Liver (tissue), 9 donors: ENCODE results near the gene PRIMA1. TPM values are rescaled to one million over a fixed set of nuclear protein-coding genes. Genes with fewer than 3 reads are reported as not detected.

Experiments used
- DNase-seq: peaks from one replicate; pipeline ENCODE4 v3.0.0-alpha.2; 2017; ENCODE audit warnings: low spot score
- H3K27ac ChIP-seq, 2 donors: one replicate each; pipeline ENCODE4 v1.7.0; 2013; ENCODE audit warnings: inconsistent platforms in 2 of 2, low read length in 2 of 2, control low read depth in 1 of 2, low read depth in 1 of 2, mild to moderate bottlenecking in 1 of 2
- H3K27me3 ChIP-seq, 4 donors: one replicate each; pipeline versions ENCODE4 v1.6.1 to v1.7.0; 2013; ENCODE audit warnings: low read length in 3 of 4, inconsistent platforms in 1 of 4, mild to moderate bottlenecking in 1 of 4, moderate library complexity in 1 of 4; ENCODE audit not compliant: control insufficient read depth in 4 of 4, insufficient read depth in 4 of 4
- H3K36me3 ChIP-seq, 4 donors: one replicate each; pipeline versions ENCODE4 v1.6.1 to v1.7.0; 2013; ENCODE audit warnings: low read length in 3 of 4, mild to moderate bottlenecking in 3 of 4, low read depth in 1 of 4, moderate library complexity in 1 of 4; ENCODE audit not compliant: control insufficient read depth in 4 of 4, insufficient read depth in 3 of 4
- H3K4me1 ChIP-seq, 4 donors: one replicate each; pipeline versions ENCODE4 v1.6.1 to v1.7.0; 2013; ENCODE audit warnings: low read length in 3 of 4, mild to moderate bottlenecking in 3 of 4, moderate library complexity in 1 of 4; ENCODE audit not compliant: control insufficient read depth in 4 of 4, insufficient read depth in 4 of 4
- H3K4me3 ChIP-seq, 3 donors: one replicate each; pipeline versions ENCODE4 v1.6.1 to v1.7.0; 2013; ENCODE audit warnings: low read length in 3 of 3, control low read depth in 1 of 3, low read depth in 1 of 3, mild to moderate bottlenecking in 1 of 3
- H3K9ac ChIP-seq, 2 donors: one replicate each; pipeline ENCODE4 v1.7.0; 2013; ENCODE audit warnings: low read length in 2 of 2, mild to moderate bottlenecking in 2 of 2, moderate library complexity in 2 of 2, control low read depth in 1 of 2, low read depth in 1 of 2
- H3K9me3 ChIP-seq, 4 donors: one replicate each; pipeline versions ENCODE4 v1.6.1 to v1.7.0; 2013; ENCODE audit warnings: low read length in 3 of 4; ENCODE audit not compliant: control insufficient read depth in 4 of 4
- ATF3 ChIP-seq: IDR thresholded peaks from 2 replicates; pipeline ENCODE4 v1.6.1; 2016; ENCODE audit warnings: antibody characterized with exemption
- CTCF ChIP-seq: fragments of 150-350 bp; IDR thresholded peaks from 2 replicates; pipeline ENCODE4 v1.5.1; 2017; ENCODE audit warnings: improper control_type of control experiment, low read depth, low read length; ENCODE audit not compliant: missing input control
- EGR1 ChIP-seq, 2 donors: IDR thresholded peaks; 2 replicates each; pipeline ENCODE4 v1.6.1; 2016 to 2018; ENCODE audit warnings: antibody characterized with exemption in 2 of 2, low read depth in 2 of 2
- FOXA1 ChIP-seq: IDR thresholded peaks from 2 replicates; pipeline ENCODE4 v1.6.1; 2016; ENCODE audit warnings: antibody characterized with exemption
- FOXA2 ChIP-seq: IDR thresholded peaks from 2 replicates; pipeline ENCODE4 v1.6.1; 2016; ENCODE audit warnings: antibody characterized with exemption
- GABPA ChIP-seq, 2 donors: IDR thresholded peaks in 1 of 2; conservative IDR thresholded peaks in 1 of 2; 2 replicates each; pipeline ENCODE4 v1.6.1; 2016; ENCODE audit warnings: antibody characterized with exemption in 2 of 2, mild to moderate bottlenecking in 1 of 2, moderate library complexity in 1 of 2
- HNF4A ChIP-seq, 2 donors: conservative IDR thresholded peaks; 2 replicates each; pipeline ENCODE4 v1.6.1; 2016; ENCODE audit warnings: antibody characterized with exemption in 2 of 2, mild to moderate bottlenecking in 2 of 2
- HNF4G ChIP-seq: IDR thresholded peaks from 2 replicates; pipeline ENCODE4 v1.6.1; 2016; ENCODE audit warnings: antibody characterized with exemption
- JUND ChIP-seq, 2 donors: IDR thresholded peaks; 2 replicates each; pipeline ENCODE4 v1.6.1; 2016; ENCODE audit warnings: antibody characterized with exemption in 2 of 2
- MAX ChIP-seq: IDR thresholded peaks from 2 replicates; pipeline ENCODE4 v1.6.1; 2016; ENCODE audit warnings: antibody characterized with exemption
- NR2F2 ChIP-seq: IDR thresholded peaks from 2 replicates; pipeline ENCODE4 v1.6.1; 2016; ENCODE audit warnings: antibody characterized with exemption
- RAD21 ChIP-seq, 2 donors: IDR thresholded peaks; 2 replicates each; pipeline ENCODE4 v1.6.1; 2016; ENCODE audit warnings: antibody characterized with exemption in 2 of 2, mild to moderate bottlenecking in 2 of 2
- REST ChIP-seq: IDR thresholded peaks from 2 replicates; pipeline ENCODE4 v1.6.1; 2016; ENCODE audit warnings: antibody characterized with exemption, mild to moderate bottlenecking
- RXRA ChIP-seq, 2 donors: IDR thresholded peaks; 2 replicates each; pipeline ENCODE4 v1.6.1; 2017 to 2018; ENCODE audit warnings: antibody characterized with exemption in 2 of 2, mild to moderate bottlenecking in 1 of 2
- SP1 ChIP-seq: IDR thresholded peaks from 2 replicates; pipeline ENCODE4 v1.6.1; 2018; ENCODE audit warnings: antibody characterized with exemption, mild to moderate bottlenecking
- TAF1 ChIP-seq: conservative IDR thresholded peaks from 2 replicates; pipeline ENCODE4 v1.6.1; 2016; ENCODE audit warnings: antibody characterized with exemption, mild to moderate bottlenecking
- YY1 ChIP-seq: IDR thresholded peaks from 2 replicates; pipeline ENCODE4 v1.6.1; 2016; ENCODE audit warnings: antibody characterized with exemption, mild to moderate bottlenecking
- ZBTB33 ChIP-seq: IDR thresholded peaks from 2 replicates; pipeline ENCODE4 v1.6.1; 2016; ENCODE audit warnings: antibody characterized with exemption
- WGBS: extraction: QIAGEN DNeasy Blood & Tissue Kit; methylation state at CpG from one replicate; pipeline ENCODE4 v1.1.7; 2013; 5-methylcytosine and 5-hydroxymethylcytosine counted together
- polyA plus RNA-seq, 2 donors: library from polyadenylated mRNA; stranded (reverse) in 1 of 2; unstranded in 1 of 2; fragments of 200-250 nt in 1 of 2; fragments of >200 nt in 1 of 2; fragmentation: Nextera tagmentation in 1 of 2; extraction: Ambion mirVana in 1 of 2; gene quantifications; one replicate each; pipeline versions ENCODE4 v1.2.1 to v1.2.3, GENCODE V29; 2013 to 2015
- total RNA-seq, 2 donors: library from RNA; depleted of rRNA; stranded (reverse); fragments of >200 nt; gene quantifications; one replicate each; pipeline ENCODE4 v1.2.3, GENCODE V29; 2014
- donor health status: healthy.
- donor health status: healthy.
- donor health status: healthy.
- donor health status: healthy.
- donor health status: healthy.

PRIMA1 gene
- total and polyA plus RNA-seq, 4 donors: 0.08 to 0.38 (median 0.13) TPM; not detected in 1

- no peak for DNase-seq
- Histone ChIP-seq H3K9ac (no peak overlapping the region), H3K4me1 (no peaks in the 10 kb centered on the region), H3K27ac (no peak overlapping the region), H3K4me3 (no peak overlapping the region), H3K27me3 (peaks cover 0 to 2% (median 0%) of the 10 kb centered on the region in 4 donors), H3K36me3 (no peaks in the 10 kb centered on the region), H3K9me3 (no peaks in the 10 kb centered on the region)
- WGBS: 79% methylated on average over 3 of the region's 3 CpGs
- TF ChIP-seq JUND (IDR thresholded peaks at IDR 0.05) (no peak), EGR1 (IDR thresholded peaks at IDR 0.05; ENCODE audit: low read depth in 2 of 2) (no peak), CTCF (no peak), RXRA (IDR thresholded peaks at IDR 0.05) (no peak), HNF4G (no peak)
These were observed 43.8 kb upstream of the PRIMA1 start for GRCh38 chr14:93832081-93832480.

- Histone ChIP-seq H3K9me3 (no peaks in the 10 kb centered on the region), H3K27ac (no peak overlapping the region), H3K4me3 (no peak overlapping the region), H3K9ac (no peak overlapping the region), H3K27me3 (peaks cover 0 to 2% (median under 1%) of the 10 kb centered on the region in 4 donors), H3K4me1 (no peaks in the 10 kb centered on the region), H3K36me3 (no peaks in the 10 kb centered on the region)
- DNase-seq: no peak
- TF ChIP-seq NR2F2 (no peak), FOXA2 (no peak), SP1 (no peak), RAD21 (IDR thresholded peaks at IDR 0.05) (no peak), ZBTB33 (no peak), JUND (IDR thresholded peaks at IDR 0.05) (no peak), FOXA1 (no peak), REST (no peak), YY1 (no peak), MAX (no peak), EGR1 (IDR thresholded peaks at IDR 0.05; ENCODE audit: low read depth in 2 of 2) (no peak), TAF1 (no peak), GABPA (IDR thresholded peaks at IDR 0.05 in 1 of 2, conservative IDR thresholded peaks at IDR 0.05 in 1 of 2) (no peak), CTCF (no peak), RXRA (IDR thresholded peaks at IDR 0.05) (no peak), HNF4G (no peak), HNF4A (conservative IDR thresholded peaks at IDR 0.05) (no peak), ATF3 (no peak)
- WGBS: 68% methylated on average over 3 of the region's 3 CpGs
These were observed 42.6 kb upstream of the PRIMA1 start for GRCh38 chr14:93830753-93831461.
